ENCODE measurements around the gene MYH7B.

- no peak for TF ChIP-seq CTCF (IDR thresholded peaks at IDR 0.05; ENCODE audit: low read depth, low read length)
- no peak for TF ChIP-seq EZH2phosphoT487 (IDR thresholded peaks at IDR 0.05; ENCODE audit: low read depth)
Measured at GRCh38 chr20:34931771-34932170, 23.9 kb upstream of the MYH7B start.
